ENCODE measurements around the gene IMPDH1. TPM values are rescaled to one million over a fixed set of nuclear protein-coding genes. Genes with fewer than 3 reads are reported as not detected.
A peak's percentile ranks its signal among the peaks of the same experiment; 100 is the strongest.

Gene IMPDH1
- total RNA-seq, 5 donors from 2014 or later (not counting 1 experiment from before 2014, with no cell fraction given), result 39.9 to 73.3 (median 65.6) TPM

- CTCF ChIA-PET, result interaction anchor here (0.7 to 1.2 kb wide), 2 partner anchors 12 to 80 kb away, joined by 3 read pairs; no protein-coding TSS in a partner anchor
- H3K27ac Mint-ChIP-seq, result no peak overlapping the region
- no peak overlapping the region for H3K4me3 Mint-ChIP-seq
- ATAC-seq (replicated peaks in 1 of 4) (no peak), DNase-seq (peak in 8 of 35 experiments; percentile 16 to 54 (median 19))
- H3K4me1 Mint-ChIP-seq, result no peaks in the 10 kb centered on the region
- POLR2A ChIA-PET, result interaction anchor here in 1 of 2 donors (0.5 kb wide), 1 partner anchor 87 kb away, joined by 3 read pairs; no protein-coding TSS in a partner anchor
- Histone ChIP-seq H3K9me3 (no peaks in the 10 kb centered on the region), H3K4me3 (ENCODE audit: control insufficient read depth in 1 of 2, extremely low read depth in 1 of 2, low read length in 1 of 2) (no peak overlapping the region), H3K27me3 (replicated peaks in 1 of 2; ENCODE audit: control insufficient read depth in 2 of 2, extremely low read depth in 1 of 2, insufficient read depth in 2 of 2, low read length in 1 of 2) (peaks cover 0 to 10% of the 10 kb centered on the region in 2 experiments), H3K4me1 (ENCODE audit: control insufficient read depth in 1 of 2, extremely low read depth in 1 of 2, insufficient read depth in 2 of 2, low read length in 2 of 2) (peaks cover 0 to 3% of the 10 kb centered on the region in 2 experiments), H3K36me3 (ENCODE audit: control insufficient read depth in 2 of 2, extremely low read depth in 1 of 2, insufficient read depth in 1 of 2, low read length in 1 of 2) (no peaks in the 10 kb centered on the region), H3K27ac (ENCODE audit: low read length) (no peak overlapping the region)
- H3K36me3 Mint-ChIP-seq, result no peaks in the 10 kb centered on the region
- H3K9me3 Mint-ChIP-seq, result no peaks in the 10 kb centered on the region
- 90% methylated on average over 6 of the region's 19 CpGs for WGBS (ENCODE audit: insufficient coverage)
- no peaks in the 10 kb centered on the region for H3K27me3 Mint-ChIP-seq
Observed at GRCh38 chr7:128381161-128381821, 28.5 kb downstream of the IMPDH1 start.

- no peaks in the 10 kb centered on the region for H3K4me1 Mint-ChIP-seq
- H3K36me3 Mint-ChIP-seq, result no peaks in the 10 kb centered on the region
- Histone ChIP-seq H3K36me3 (ENCODE audit: control insufficient read depth in 2 of 2, extremely low read depth in 1 of 2, insufficient read depth in 1 of 2, low read length in 1 of 2) (no peaks in the 10 kb centered on the region), H3K27me3 (replicated peaks in 1 of 2; ENCODE audit: control insufficient read depth in 2 of 2, extremely low read depth in 1 of 2, insufficient read depth in 2 of 2, low read length in 1 of 2) (peaks cover 0 to 10% of the 10 kb centered on the region in 2 experiments), H3K4me3 (ENCODE audit: control insufficient read depth in 1 of 2, extremely low read depth in 1 of 2, low read length in 1 of 2) (no peak overlapping the region), H3K9me3 (no peaks in the 10 kb centered on the region), H3K4me1 (ENCODE audit: control insufficient read depth in 1 of 2, extremely low read depth in 1 of 2, insufficient read depth in 2 of 2, low read length in 2 of 2) (peaks cover 0 to 3% of the 10 kb centered on the region in 2 experiments), H3K27ac (ENCODE audit: low read length) (no peak overlapping the region)
- H3K9me3 Mint-ChIP-seq, result no peaks in the 10 kb centered on the region
- ChIA-PET CTCF (interaction anchor here in 1 of 2 donors (1.2 kb wide), 1 partner anchor 81 kb away, joined by 3 read pairs; no protein-coding TSS in a partner anchor), POLR2A (no interaction called here)
- WGBS (ENCODE audit: insufficient coverage), result 86% methylated on average over 1 of the region's 3 CpGs
- DNase-seq (no peak), ATAC-seq (replicated peaks in 1 of 4) (no peak)
- no peak overlapping the region for H3K27ac Mint-ChIP-seq
- no peak overlapping the region for H3K4me3 Mint-ChIP-seq
- no peaks in the 10 kb centered on the region for H3K27me3 Mint-ChIP-seq
Observed at GRCh38 chr7:128380483-128381106, 29.2 kb downstream of the IMPDH1 start.

- no peaks in the 10 kb centered on the region for H3K4me1 Mint-ChIP-seq
- H3K27me3 Mint-ChIP-seq, result no peaks in the 10 kb centered on the region
- CTCF ChIA-PET, result no interaction called here
- H3K4me3 ChIP-seq (ENCODE audit: control insufficient read depth in 1 of 2, extremely low read depth in 1 of 2, low read length in 1 of 2), result no peak overlapping the region
- no peaks in the 10 kb centered on the region for H3K36me3 Mint-ChIP-seq
- POLR2A ChIA-PET, result no interaction called here
- no peak for DNase-seq
- no peak overlapping the region for H3K27ac ChIP-seq (ENCODE audit: low read length)
- peaks cover 0 to 10% of the 10 kb centered on the region in 2 experiments for H3K27me3 ChIP-seq (replicated peaks in 1 of 2; ENCODE audit: control insufficient read depth in 2 of 2, extremely low read depth in 1 of 2, insufficient read depth in 2 of 2, low read length in 1 of 2)
- no peaks in the 10 kb centered on the region for H3K36me3 ChIP-seq (ENCODE audit: control insufficient read depth in 2 of 2, extremely low read depth in 1 of 2, insufficient read depth in 1 of 2, low read length in 1 of 2)
- ATAC-seq (replicated peaks in 1 of 4), result no peak
- H3K4me3 Mint-ChIP-seq, result no peak overlapping the region
- no peaks in the 10 kb centered on the region for H3K9me3 ChIP-seq
- no peak overlapping the region for H3K27ac Mint-ChIP-seq
- H3K9me3 Mint-ChIP-seq, result no peaks in the 10 kb centered on the region
- H3K4me1 ChIP-seq (ENCODE audit: control insufficient read depth in 1 of 2, extremely low read depth in 1 of 2, insufficient read depth in 2 of 2, low read length in 2 of 2), result peaks cover 0 to 3% of the 10 kb centered on the region in 2 experiments
- WGBS (ENCODE audit: insufficient coverage), result 80% methylated on average over 4 of the region's 6 CpGs
Observed at GRCh38 chr7:128379900-128380479, 29.8 kb downstream of the IMPDH1 start.

- Histone ChIP-seq H3K27me3 (replicated peaks in 1 of 2; ENCODE audit: control insufficient read depth in 2 of 2, extremely low read depth in 1 of 2, insufficient read depth in 2 of 2, low read length in 1 of 2) (peaks cover 0 to 13% of the 10 kb centered on the region in 2 experiments), H3K4me1 (ENCODE audit: control insufficient read depth in 1 of 2, extremely low read depth in 1 of 2, insufficient read depth in 2 of 2, low read length in 2 of 2) (peaks cover 0 to 3% of the 10 kb centered on the region in 2 experiments), H3K4me3 (ENCODE audit: control insufficient read depth in 1 of 2, extremely low read depth in 1 of 2, low read length in 1 of 2) (no peak overlapping the region), H3K36me3 (ENCODE audit: control insufficient read depth in 2 of 2, extremely low read depth in 1 of 2, insufficient read depth in 1 of 2, low read length in 1 of 2) (no peaks in the 10 kb centered on the region), H3K27ac (ENCODE audit: low read length) (no peak overlapping the region), H3K9me3 (no peaks in the 10 kb centered on the region)
- Mint-ChIP-seq H3K27me3 (peaks cover 0 to 5% of the 10 kb centered on the region in 2 donors), H3K27ac (no peak overlapping the region), H3K4me3 (no peak overlapping the region), H3K9me3 (no peaks in the 10 kb centered on the region), H3K36me3 (no peaks in the 10 kb centered on the region), H3K4me1 (no peaks in the 10 kb centered on the region)
- ATAC-seq (replicated peaks in 1 of 4) (no peak), DNase-seq (no peak)
- ChIA-PET POLR2A (interaction anchor here in 1 of 2 donors (0.6 kb wide), 1 partner anchor 187 kb away, joined by 4 read pairs; no protein-coding TSS in a partner anchor), CTCF (interaction anchor here in 1 of 2 donors (0.7 to 1.0 kb wide), 2 partner anchors 20 to 31 kb away, joined by 3 to 4 read pairs; no protein-coding TSS in a partner anchor)
- 47% methylated on average over 2 of the region's 2 CpGs for WGBS (ENCODE audit: insufficient coverage)
Observed at GRCh38 chr7:128378637-128379036, 31.1 kb downstream of the IMPDH1 start.

GRCh38 chr7:128376077-128376476, 33.7 kb downstream of the IMPDH1 start:
- no peak overlapping the region for H3K4me3 ChIP-seq (ENCODE audit: control insufficient read depth in 1 of 2, extremely low read depth in 1 of 2, low read length in 1 of 2)
- Mint-ChIP-seq H3K27me3 (peaks cover 3 to 5% of the 10 kb centered on the region in 2 donors), H3K9me3 (no peaks in the 10 kb centered on the region), H3K36me3 (no peaks in the 10 kb centered on the region), H3K27ac (no peak overlapping the region), H3K4me3 (no peak overlapping the region), H3K4me1 (no peaks in the 10 kb centered on the region)
- H3K27me3 ChIP-seq (replicated peaks in 1 of 2; ENCODE audit: control insufficient read depth in 2 of 2, extremely low read depth in 1 of 2, insufficient read depth in 2 of 2, low read length in 1 of 2), result peaks cover 0 to 15% of the 10 kb centered on the region in 2 experiments
- no peak for DNase-seq
- POLR2A ChIA-PET, result interaction anchor here in 1 of 2 donors (0.6 kb wide), 1 partner anchor 463 kb away, joined by 3 read pairs; no protein-coding TSS in a partner anchor
- H3K27ac ChIP-seq (ENCODE audit: low read length), result no peak overlapping the region
- CTCF ChIA-PET, result interaction anchor here (0.6 to 1.7 kb wide), 2 partner anchors 11 to 31 kb away, joined by 3 to 5 read pairs; no protein-coding TSS in a partner anchor
- H3K4me1 ChIP-seq (ENCODE audit: control insufficient read depth in 1 of 2, extremely low read depth in 1 of 2, insufficient read depth in 2 of 2, low read length in 2 of 2), result peaks cover 0 to 1% of the 10 kb centered on the region in 2 experiments
- ATAC-seq (replicated peaks in 1 of 4), result no peak
- 100% methylated on average over 1 of the region's 3 CpGs for WGBS (ENCODE audit: insufficient coverage)
- H3K36me3 ChIP-seq (ENCODE audit: control insufficient read depth in 2 of 2, extremely low read depth in 1 of 2, insufficient read depth in 1 of 2, low read length in 1 of 2), result no peaks in the 10 kb centered on the region
- H3K9me3 ChIP-seq, result no peaks in the 10 kb centered on the region

- no peak overlapping the region for H3K27ac Mint-ChIP-seq
- H3K27me3 Mint-ChIP-seq, result peaks cover 5 to 6% of the 10 kb centered on the region in 2 donors
- WGBS (ENCODE audit: insufficient coverage), result 33% methylated on average over 1 of the region's 1 CpG
Observed at GRCh38 chr7:128374041-128374440, 35.7 kb downstream of the IMPDH1 start.

More at GRCh38 chr7:128374041-128374440, 35.7 kb downstream of the IMPDH1 start:
- H3K36me3 ChIP-seq (ENCODE audit: control insufficient read depth in 2 of 2, extremely low read depth in 1 of 2, insufficient read depth in 1 of 2, low read length in 1 of 2), result no peaks in the 10 kb centered on the region
- DNase-seq, result no peak
- ChIA-PET POLR2A (no interaction called here), CTCF (interaction anchor here in 1 of 2 donors (1.7 kb wide), 1 partner anchor 13 kb away, joined by 4 read pairs; no protein-coding TSS in a partner anchor)
- H3K4me1 Mint-ChIP-seq, result no peaks in the 10 kb centered on the region
- no peaks in the 10 kb centered on the region for H3K9me3 ChIP-seq
- no peak overlapping the region for H3K27ac ChIP-seq (ENCODE audit: low read length)
- H3K4me3 Mint-ChIP-seq, result no peak overlapping the region
- no peaks in the 10 kb centered on the region for H3K4me1 ChIP-seq (ENCODE audit: control insufficient read depth in 1 of 2, extremely low read depth in 1 of 2, insufficient read depth in 2 of 2, low read length in 2 of 2)
- no peaks in the 10 kb centered on the region for H3K36me3 Mint-ChIP-seq
- no peaks in the 10 kb centered on the region for H3K9me3 Mint-ChIP-seq
- ATAC-seq (replicated peaks in 1 of 4), result no peak
- H3K4me3 ChIP-seq (ENCODE audit: control insufficient read depth in 1 of 2, extremely low read depth in 1 of 2, low read length in 1 of 2), result no peak overlapping the region
- peaks cover 0 to 9% of the 10 kb centered on the region in 2 experiments for H3K27me3 ChIP-seq (replicated peaks in 1 of 2; ENCODE audit: control insufficient read depth in 2 of 2, extremely low read depth in 1 of 2, insufficient read depth in 2 of 2, low read length in 1 of 2)
